Posterior vena cava (tissue), 2 donors: ENCODE results near the gene UBE2G1. TPM values are rescaled to one million over a fixed set of nuclear protein-coding genes. Genes with fewer than 3 reads are reported as not detected.

Source experiments
- DNase-seq: peaks from one replicate; pipeline ENCODE4 v3.0.0-alpha.2; 2020; ENCODE audit warnings: low spot score
- intact Hi-C, 2 donors: fragments of 100-400 bp; cut with DNase I; formaldehyde crosslinking; loops; one replicate each; pipeline versions ENCODE4 v1.14.1 to v1.14.2; 2022 to 2023
- long read RNA-seq, 2 donors: library from polyadenylated mRNA; unstranded; transcript quantifications; one replicate each; pipeline ENCODE4 v2.0.0, GENCODE V29; 2020 to 2021
- total RNA-seq, 2 donors: library from RNA; stranded (reverse); fragmentation: NEBNext Ultra II Directional; extraction: Animal tissue kit (Norgen Biotek cat#: 25700); gene quantifications; one replicate each; pipeline ENCODE4 v1.2.1, GENCODE V29; 2021
- donor health status: DM: yes; HTN: yes; CAD: no.
- donor health status: DM: yes; HTN: yes; CAD: no.

UBE2G1 gene, protein sequence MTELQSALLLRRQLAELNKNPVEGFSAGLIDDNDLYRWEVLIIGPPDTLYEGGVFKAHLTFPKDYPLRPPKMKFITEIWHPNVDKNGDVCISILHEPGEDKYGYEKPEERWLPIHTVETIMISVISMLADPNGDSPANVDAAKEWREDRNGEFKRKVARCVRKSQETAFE
- total RNA-seq, result 10 to 100 TPM; 53.4 to 57.0 TPM
- long read RNA-seq, donor 1, transcript UBE2G1-201 (6 exons, 3,974 nt), result major isoform, 9 of 11 reads
- long read RNA-seq, donor 1, partial matches to known transcripts, result 0 of 11 reads
- long read RNA-seq, donor 1, other reads (novel, unspliced or antisense), result 2 of 11 reads
- long read RNA-seq, donor 2, transcript UBE2G1-201 (6 exons, 3,974 nt), result major isoform, 46 of 64 reads
- long read RNA-seq, donor 2, partial matches to known transcripts, result 4 of 64 reads
- long read RNA-seq, donor 2, other reads (novel, unspliced or antisense), result 10 of 64 reads

DNA sequence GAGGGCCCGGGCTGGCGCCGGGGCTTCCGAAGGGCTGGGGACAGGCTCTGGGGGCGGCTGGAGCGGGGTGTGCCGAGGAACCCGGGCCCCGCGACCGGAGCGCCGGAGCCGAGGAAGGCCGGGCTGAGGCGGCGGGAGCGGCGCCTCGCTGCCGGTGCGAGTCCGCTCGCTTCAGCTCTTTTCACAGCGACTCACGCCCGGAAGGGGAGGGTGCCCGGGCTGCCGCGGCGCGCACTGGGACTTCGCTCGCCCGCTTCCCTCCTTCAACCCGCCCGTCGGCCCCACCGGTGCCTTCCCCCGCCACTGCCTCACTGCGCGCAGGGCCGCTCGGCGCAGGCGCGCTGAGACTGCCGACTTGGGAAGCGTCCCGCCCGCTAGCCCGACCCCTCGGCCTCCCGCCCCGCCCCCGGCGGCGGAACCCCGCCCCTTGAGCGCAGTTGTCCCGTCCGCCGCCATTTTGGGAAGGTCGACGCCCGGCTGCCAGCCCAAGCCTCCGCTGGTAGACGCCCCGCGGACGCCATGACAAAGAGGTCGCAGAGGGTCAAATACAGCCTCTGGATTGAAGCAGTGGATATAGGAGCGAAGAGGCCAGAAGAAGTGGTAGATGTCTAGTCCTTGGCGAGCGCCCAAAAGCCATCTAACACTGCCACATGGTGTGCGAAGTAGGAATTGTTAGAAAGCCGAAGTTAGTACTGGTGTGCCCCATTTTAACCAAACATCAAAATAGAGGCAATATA, at the start of gene UBE2G1:
UBE2G1 (minus strand) TSS at position 349 of the 737 bp plus-strand sequence. CDS start 359 bp downstream, outside the sequence.
- intact Hi-C loops, result no loop called here

DNA sequence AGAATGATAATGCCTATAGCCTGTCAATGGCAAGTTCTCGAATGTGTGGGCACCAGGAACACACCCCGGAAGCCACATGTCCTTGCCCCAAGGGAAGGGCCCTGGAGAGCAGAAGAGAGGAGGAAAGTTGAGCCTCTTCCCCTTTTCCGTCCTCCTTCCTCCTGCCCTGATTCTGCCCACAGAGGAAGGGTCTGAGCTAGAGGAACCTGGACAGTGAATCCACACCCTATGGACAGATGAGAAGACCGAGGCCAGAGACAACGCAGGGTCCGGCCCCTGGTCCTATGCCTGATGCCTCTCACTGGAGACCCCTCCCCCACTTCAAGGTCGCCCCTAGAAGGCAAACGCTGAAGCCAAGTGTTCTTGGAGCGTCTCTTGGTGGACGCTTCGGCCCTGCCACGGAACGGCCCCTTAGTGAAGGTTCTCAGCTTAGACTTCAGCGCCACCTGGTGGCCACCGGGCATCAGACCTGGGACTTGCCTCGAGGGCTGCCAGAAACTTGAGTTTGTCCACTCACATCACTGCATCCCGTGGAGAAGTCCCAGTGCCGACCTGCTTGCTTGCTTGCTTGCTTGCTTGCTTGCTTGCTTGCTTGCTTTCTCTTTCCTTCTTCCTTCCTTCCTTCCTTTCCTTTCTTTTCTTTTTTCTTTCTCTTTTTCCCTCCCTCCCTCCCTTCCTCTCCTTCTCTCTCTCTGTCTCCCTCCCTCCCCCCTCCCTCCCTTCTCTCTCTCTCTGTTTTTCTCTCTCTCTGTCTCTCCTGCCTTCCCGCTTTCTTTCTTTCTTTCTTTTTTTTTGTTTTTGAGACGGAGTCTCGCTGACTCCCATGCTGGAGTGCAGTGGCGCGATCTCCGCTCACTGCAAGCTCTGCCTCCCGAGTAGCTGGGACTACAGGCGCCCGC, 46.7 kb upstream of the UBE2G1 start:
- intact Hi-C loops, result loop anchor here (5.0 to 10.0 kb wide), 3 partner anchors 108 to 198 kb away; no protein-coding TSS in a partner anchor
- DNase-seq, result peak; percentile 98

More for the DNA sequence above, at the start of gene UBE2G1:
- peak; percentile 99 for DNase-seq

DNA sequence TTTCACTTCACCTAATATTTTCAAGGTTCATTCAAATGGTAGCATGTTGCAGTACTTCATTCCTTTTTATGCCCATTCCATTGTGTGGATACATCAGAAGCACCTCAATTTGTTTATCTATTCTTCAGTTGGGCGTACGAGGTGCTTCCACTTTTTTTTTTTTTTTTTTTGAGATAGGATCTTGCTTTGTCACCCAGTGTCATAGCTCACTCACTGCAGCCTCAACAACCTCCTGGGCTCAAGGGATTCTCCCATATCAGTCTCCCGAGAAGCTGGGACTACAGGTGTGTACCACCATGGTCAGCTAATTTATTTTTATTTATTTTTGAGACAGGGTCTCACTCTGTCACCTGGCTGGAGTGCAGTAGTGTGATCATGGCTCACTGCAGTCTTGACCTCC, 44.7 kb upstream of the UBE2G1 start:
- no peak for DNase-seq
- intact Hi-C loops, result loop anchor here (5.0 to 10.0 kb wide), 3 partner anchors 106 to 196 kb away; no protein-coding TSS in a partner anchor

DNA sequence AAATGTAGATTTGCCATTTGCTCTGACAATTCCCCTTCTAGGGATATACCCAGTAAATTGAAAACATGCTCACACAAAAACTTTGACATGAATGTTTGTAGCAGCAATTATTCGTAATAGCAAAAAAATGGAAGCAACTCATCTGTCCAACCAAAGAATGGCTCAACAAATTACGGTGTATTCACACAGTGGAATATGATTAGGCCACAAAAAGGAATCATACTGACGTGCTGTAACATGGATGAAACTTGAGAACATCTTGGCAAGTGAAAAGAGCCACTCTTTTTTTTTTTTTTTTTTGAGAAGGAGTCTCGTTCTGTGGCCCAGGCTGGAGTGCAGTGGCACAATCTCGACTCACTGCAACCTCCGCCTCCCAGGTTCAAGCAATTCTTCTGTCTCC, 43.2 kb upstream of the UBE2G1 start:
- DNase-seq, result no peak
- intact Hi-C loops, result loop anchor here (2.0 to 10.0 kb wide), 4 partner anchors 105 to 395 kb away; no protein-coding TSS in a partner anchor

DNA sequence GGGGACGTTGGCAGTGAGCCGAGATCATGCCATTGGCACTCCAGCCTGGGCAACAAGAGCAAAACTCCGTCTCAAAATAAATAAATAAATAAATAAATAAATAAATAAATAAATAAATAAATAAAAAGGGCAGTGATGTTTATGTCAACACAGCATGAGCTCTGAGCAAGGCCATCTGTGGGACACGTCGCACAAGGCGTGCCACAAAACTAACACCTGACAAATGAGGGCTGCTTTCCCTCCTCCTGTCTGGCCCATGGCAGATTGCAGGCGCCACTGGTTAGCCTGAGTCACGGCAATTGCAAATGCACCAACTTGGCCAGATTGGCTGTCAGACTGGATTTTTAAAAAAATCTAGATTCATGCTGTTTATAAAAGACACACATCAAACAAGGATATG, 41.4 kb upstream of the UBE2G1 start:
- intact Hi-C loops, result loop anchor here in 1 of 2 donors (2.0 kb wide), 1 partner anchor 393 kb away; no protein-coding TSS in a partner anchor
- DNase-seq, result no peak

DNA sequence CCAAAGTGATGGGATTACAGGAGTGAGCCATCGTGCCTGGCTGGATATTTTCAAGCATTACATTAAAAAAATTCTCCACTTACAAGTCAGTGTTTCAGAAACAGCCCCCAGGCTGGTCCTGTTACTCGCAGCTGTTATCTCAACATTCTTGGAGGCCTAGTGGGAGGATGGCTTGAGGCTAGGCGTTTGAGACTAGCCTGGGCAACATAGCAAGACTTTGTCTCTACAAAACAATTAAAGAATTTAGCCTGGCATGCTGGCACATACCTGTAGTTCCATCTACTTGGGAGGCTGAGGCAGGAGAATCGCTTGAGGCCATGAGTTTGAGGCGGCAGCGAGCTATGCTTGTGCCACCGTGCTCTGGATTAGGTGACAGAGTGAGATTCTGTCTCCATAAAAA, 40.7 kb upstream of the UBE2G1 start:
- intact Hi-C loops, result no loop called here
- DNase-seq, result no peak

DNA sequence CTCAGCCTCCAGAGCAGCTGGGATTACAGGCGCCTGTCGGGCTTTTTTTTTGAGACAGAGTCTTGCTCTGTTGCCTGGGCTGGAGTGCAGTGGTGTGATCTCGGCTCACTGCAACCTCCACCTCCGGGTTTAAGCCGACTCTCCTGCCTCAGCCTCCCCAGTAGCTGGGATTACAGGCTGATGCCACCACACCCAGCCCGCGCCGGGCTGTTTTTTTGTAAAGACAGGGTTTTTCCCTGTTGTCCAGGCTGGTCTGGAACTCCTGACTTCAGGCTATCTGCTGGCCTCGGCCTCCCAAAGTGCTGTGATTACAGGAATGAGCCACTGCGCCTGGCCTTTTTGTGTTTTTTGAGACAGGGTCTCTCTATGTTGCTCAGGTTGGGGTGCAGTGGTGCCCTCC, 39.9 kb upstream of the UBE2G1 start:
- no peak for DNase-seq
- intact Hi-C loops, result no loop called here

DNA sequence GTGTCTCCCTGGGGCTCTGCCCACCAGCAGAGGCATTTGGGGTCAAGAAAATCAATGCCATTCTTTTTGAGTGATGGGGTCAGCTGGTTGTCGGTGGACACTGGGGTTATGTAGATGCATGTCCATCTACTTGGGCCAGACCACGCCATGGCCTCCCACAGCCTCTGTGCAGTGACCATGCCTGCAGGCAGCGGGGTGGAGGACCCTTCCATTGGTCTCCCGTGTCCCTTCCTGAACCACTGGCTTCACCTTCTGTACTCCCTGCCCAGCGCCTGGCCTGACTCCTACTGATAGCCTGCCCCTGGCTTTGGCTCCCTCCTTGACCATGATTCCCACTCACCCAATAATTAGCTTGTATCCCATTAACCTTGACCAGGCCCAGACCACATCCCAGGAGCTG, 39.2 kb upstream of the UBE2G1 start:
- intact Hi-C loops, result no loop called here
- no peak for DNase-seq

DNA sequence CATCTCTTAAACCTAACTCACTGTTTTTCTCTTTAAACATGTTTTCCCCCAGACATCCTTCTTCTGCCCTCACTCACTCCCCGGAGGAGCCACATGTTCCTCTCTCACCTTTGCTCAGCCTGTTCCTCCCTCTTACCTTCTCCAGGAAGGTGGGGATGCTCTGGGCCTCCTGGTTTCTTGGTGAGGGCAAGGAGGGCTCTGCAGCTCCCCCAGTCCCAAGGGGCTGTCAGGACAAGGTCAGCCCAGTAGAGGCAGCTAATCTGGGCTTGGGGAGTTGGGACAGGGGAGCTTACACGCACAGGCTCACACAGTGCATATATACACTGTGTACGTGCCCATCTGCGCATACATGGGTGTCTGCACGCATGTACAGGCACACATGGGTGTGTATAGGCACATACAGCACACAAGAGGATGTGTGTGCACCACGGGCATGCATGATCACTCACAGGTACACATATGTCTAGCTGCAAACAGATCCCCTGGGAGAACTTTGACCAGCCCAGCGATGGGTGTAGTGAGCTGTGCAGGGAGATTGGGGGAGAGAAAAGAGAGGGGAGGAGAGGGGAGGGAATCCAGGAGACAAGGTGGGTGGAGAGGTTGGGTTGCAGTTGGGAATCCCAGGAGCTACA, 38.7 kb upstream of the UBE2G1 start:
- DNase-seq, result no peak
- intact Hi-C loops, result no loop called here

DNA sequence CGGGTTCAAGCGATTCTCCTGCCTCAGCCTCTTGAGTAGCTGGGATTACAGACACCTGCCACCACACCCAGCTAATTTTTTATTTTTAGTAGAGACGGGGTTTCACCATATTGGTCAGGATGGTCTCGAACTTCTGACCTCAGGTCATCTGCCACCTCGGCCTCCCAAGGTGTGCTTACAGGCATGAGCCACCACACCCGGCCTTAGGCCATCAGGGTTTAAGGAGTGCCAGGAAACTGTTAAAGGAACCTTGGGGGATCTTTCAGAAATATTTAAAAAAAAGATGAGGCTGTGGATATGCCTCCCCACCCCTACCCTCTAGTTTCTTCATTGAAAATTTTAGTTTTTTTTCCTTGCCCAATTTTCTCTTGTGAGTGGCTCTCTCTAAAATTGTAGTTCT, 31.4 kb upstream of the UBE2G1 start:
- intact Hi-C loops, result no loop called here
- DNase-seq, result no peak

DNA sequence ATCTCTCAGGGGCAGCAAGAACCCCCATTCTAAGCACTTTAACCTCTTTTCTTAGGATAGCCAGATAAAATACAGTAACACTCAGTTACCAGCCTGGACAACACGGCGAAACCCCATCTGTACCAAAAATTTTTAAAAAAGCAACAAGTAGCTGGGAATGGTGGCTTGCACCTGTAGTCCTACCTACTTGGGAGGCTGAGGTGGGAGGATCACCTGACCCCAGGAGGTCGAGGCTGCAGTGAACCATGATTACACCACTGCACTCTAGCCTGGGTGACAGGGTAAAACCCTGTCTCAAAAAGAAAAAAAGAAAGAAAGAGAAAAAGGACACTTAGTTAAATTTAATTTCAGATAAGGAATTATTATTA, 28.6 kb upstream of the UBE2G1 start:
- intact Hi-C loops, result no loop called here
- no peak for DNase-seq

DNA sequence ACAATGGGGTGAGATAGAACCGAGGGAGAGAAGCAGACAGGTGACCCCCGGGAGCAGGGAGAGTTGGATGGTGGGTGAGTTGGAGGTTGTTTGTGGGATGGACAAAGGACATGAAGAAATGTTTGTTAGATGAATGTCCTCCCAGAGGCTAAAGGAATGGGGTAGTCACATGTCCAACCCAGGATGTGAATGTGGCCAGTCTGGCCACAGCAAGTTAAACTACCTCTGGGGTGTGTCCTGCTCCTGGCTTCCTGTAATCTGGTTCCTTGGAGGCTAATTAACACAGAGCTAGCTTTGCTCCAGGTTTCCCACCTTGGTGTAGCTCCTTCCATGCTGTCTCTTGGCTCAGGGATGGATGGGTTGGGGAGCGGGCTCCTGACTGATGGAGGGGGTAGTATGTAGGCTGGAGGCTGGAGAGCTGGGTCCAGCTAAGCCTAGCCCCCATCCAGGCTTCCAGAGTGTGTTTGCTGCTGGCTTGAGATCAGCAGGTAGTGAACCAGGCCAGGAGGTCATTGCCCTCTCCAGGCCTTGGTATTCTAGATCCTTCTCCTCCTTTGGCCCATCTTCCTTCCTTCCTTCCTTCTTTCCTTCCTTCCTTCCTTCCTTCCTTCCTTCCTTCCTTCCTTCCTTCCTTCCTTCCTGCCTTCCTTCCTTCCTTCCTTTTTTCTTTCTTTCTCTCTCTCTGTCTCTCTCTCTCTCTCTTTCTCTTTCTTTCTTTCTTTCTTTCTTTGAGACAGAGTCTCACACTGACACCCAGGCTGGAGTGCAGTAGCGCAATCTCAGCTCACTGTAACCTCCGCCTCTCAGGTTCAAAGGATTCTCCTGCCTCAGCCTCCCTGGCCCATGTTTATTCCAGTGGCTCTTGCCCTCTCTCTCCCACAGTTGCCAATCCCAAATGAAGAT, 28.0 kb upstream of the UBE2G1 start:
- intact Hi-C loops, result loop anchor here in 1 of 2 donors (5.0 kb wide), 1 partner anchor 883 kb away; no protein-coding TSS in a partner anchor
- DNase-seq, result no peak

DNA sequence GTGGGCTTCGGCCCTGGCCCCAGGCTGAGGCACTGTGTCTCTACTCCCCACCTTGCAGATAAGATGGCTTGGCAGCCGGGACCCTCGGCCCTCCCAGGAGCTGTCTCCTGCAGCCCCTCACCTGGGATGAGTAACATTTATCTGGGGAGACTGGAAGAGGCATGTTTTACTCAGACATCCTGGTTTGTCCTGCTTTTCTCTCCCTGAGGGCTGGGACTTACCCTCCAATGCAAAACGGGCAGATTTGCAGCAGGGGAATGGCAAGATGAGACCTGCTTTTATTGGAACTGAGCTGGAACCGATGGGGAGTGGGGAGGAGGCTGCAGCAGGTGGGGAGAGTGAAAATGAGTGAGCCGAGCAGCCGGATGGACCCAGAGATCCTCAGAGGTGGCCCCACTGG, 27.3 kb upstream of the UBE2G1 start:
- intact Hi-C loops, result loop anchor here in 1 of 2 donors (5.0 kb wide), 1 partner anchor 883 kb away; no protein-coding TSS in a partner anchor
- no peak for DNase-seq

DNA sequence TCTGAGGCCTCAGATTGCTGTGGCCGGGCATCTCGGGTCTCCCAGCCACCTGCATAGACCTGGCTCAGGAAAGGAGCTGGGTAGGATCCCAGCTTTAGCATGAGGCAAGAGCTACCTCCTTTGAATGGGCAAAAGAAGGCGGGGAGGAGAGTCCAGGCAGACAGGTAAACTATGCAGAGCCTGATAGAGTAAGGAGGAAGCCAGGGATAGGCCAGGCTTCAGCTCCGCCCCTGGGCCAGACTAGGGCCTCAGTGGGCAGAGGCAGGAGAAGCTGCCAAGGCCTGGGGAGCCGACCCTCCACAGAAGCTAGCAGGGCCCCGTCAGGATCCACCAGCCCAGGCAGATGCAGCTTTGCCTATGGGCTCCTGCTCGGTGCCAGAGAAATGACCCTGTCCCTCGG, 22.6 kb upstream of the UBE2G1 start:
- DNase-seq, result no peak
- intact Hi-C loops, result no loop called here

DNA sequence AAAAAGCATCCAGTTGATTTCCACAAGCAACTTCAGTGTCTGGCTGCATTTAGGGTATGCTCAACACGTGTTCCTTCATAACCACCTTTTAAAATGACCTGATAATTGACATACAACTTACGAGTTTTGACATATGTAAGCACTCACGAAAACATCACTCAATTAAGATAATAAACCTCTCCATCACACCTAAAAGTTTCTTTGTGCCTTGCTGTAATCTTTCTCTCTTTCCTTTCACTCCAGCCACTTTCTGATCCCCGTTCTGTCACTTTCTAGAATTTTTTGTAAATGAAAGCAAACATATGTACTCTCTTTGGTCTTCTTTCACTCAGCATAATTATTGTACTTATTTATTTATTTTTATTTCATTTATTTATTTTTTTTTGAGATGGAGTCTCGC, 20.7 kb upstream of the UBE2G1 start:
- intact Hi-C loops, result no loop called here
- no peak for DNase-seq

DNA sequence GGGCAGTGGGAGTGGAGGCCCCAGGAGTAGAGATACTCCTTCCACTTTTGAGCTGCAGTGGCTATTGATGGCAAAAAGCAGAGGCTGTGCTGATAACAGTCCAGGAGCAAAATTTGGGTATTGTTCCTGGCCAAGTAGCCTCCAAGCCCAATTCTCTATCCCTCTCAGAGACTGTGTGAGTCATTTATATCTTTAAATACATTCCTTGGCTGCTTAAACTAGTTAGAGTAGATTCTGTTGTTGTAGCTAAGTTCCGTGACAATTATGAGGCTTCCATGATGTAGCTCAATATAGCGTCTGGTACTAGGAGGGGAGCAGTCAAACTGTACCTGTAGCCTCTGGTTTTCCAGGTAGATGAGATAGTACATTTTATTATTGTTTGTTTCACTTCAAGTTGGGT, 19.9 kb upstream of the UBE2G1 start:
- intact Hi-C loops, result no loop called here
- DNase-seq, result no peak

DNA sequence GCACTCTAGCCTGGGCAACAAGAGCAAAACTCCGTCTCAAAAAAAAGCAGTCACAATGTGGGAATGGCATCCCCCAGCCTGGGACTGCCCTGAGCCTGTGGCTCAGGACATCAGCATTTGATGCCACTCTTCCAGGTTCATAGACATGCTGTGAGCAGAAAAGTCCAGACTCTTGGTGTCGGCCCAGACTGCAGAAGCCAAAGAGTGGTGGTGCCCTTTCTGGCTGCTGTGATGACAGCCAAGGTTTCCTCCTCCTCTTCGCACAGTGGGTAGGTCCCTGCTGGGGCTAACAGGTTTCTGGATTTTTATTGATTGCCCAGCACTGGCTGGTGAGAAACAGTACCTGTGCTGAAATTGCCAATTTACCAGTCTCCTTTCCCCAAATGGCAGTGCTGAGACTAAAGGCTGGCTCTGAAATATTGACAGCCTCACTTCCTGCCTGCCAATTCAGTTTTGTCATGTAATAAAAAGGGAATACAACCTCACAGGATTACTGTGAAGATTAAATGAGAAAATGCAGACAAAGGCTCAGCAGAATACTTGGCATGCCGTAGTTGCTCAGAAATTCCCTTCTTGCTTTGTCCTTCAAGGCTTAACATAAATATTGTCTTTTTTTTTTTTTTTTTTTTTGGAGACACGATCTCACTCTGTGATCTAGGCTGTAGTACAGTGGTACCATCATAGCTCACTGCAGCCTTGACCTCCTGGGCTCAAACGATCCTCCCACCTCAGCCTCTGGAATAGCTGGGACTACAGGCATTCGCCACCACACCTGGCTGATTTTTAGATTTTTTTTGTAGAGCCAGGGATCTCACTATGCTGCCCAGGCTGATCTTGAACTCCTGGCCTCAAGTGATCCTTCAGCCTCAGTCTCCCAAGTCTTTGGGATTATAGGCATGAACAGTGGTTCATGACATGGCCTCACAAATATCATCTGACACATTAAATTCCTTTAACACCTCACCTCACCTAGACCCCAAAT, 15.5 kb upstream of the UBE2G1 start:
- no peak for DNase-seq
- intact Hi-C loops, result no loop called here
